Measurements from ENCODE around the gene KRTAP1-4. TPM values are rescaled to one million over a fixed set of nuclear protein-coding genes. Genes with fewer than 3 reads are reported as not detected.

The KRTAP1-4 gene, protein sequence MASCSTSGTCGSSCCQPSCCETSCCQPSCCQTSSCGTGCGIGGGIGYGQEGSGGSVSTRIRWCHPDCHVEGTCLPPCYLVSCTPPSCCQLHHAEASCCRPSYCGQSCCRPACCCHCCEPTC
- not detected for total RNA-seq
- long read RNA-seq: 0 reads

DNA sequence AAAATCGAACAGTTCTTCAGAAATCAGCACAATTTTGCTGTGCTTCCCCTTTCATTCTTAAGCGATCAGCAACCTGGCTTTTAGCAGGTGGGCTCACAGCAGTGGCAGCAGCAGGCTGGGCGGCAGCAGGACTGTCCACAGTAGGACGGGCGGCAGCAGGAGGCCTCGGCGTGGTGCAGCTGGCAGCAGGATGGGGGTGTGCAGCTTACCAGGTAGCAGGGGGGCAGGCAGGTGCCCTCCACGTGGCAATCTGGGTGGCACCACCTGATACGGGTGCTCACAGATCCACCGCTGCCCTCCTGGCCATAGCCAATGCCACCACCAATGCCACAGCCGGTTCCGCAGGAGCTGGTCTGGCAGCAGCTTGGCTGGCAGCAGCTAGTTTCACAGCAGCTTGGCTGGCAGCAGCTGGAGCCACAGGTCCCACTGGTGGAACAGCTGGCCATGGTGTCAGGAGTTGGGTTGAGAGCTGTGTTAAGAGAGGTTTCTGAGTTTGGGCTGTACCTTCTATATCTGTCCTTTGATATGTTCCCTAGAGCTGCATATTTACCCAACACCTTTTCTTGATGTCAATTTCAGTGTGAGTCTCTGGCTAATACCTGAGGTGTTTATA is at the start of gene KRTAP1-4:
TSS of gene KRTAP1-4 (minus strand) at position 563 of the 613 bp plus-strand sequence. CDS start at position 446, 117 bp downstream.
- ATAC-seq (no peak), DNase-seq (no peak)
- intact Hi-C loops (cut with DNase I): no loop called here
- H3K4me1 ChIP-seq: no peaks in the 10 kb centered on the region
- H3K4me3 ChIP-seq: no peak within 1 kb of the TSS
- TF ChIP-seq, protein P1, sequence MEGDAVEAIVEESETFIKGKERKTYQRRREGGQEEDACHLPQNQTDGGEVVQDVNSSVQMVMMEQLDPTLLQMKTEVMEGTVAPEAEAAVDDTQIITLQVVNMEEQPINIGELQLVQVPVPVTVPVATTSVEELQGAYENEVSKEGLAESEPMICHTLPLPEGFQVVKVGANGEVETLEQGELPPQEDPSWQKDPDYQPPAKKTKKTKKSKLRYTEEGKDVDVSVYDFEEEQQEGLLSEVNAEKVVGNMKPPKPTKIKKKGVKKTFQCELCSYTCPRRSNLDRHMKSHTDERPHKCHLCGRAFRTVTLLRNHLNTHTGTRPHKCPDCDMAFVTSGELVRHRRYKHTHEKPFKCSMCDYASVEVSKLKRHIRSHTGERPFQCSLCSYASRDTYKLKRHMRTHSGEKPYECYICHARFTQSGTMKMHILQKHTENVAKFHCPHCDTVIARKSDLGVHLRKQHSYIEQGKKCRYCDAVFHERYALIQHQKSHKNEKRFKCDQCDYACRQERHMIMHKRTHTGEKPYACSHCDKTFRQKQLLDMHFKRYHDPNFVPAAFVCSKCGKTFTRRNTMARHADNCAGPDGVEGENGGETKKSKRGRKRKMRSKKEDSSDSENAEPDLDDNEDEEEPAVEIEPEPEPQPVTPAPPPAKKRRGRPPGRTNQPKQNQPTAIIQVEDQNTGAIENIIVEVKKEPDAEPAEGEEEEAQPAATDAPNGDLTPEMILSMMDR (IDR thresholded peaks at IDR 0.05): no peak
- no peak within 1 kb of the TSS for H3K27ac ChIP-seq
- H3K9me3 ChIP-seq: no peaks in the 10 kb centered on the region
- H3K36me3 ChIP-seq: no peaks in the 10 kb centered on the region
- no peaks in the 10 kb centered on the region for H3K27me3 ChIP-seq

DNA sequence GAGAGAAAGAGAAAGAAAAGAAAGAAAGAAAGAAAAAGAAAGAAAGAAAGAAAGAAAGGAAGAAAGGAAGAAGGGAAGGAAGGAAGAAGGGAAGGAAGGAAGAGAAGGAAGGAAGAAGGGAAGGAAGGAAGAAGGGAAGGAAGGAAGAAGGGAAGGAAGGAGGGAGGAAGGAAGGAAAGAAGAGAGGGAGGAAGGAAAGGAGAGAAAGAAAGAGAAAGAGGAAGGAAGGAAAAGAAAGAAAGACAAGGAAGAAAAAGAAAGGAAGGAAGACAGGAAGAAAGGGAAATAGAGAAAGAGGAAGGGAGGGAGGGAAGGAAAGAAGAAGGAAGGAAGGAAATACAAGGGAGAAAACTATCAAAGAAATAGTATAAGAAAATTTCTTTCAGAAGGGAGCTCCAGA is 46.8 kb upstream of the KRTAP1-4 start:
- Histone ChIP-seq H3K4me3 (no peak overlapping the region), H3K9me3 (no peaks in the 10 kb centered on the region), H3K27ac (no peak overlapping the region), H3K36me3 (no peaks in the 10 kb centered on the region), H3K27me3 (no peaks in the 10 kb centered on the region), H3K4me1 (no peaks in the 10 kb centered on the region)
- TF ChIP-seq, protein P1 (IDR thresholded peaks at IDR 0.05): no peak
- intact Hi-C loops (cut with DNase I): no loop called here
- ATAC-seq: no peak
- DNase-seq: no peak

DNA sequence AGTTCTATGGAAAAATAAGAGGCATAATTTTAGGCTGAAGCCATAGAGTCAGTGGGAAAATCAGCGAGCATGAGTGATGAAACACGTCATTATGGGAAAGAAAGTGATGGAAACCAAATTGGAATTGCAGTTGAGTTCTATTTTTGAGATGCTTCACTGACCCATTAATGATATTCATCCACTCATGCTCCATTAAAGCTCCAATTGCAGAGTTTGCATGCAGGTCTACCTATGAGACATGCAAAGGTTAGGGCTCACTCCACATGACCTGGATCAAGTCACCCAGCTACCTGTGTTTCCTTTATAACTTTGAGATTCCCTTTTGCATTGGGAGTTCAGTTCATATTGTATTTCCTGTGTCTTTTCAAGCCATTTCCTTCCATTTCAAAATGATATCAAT is 43.7 kb upstream of the KRTAP1-4 start:
- no peak for DNase-seq
- Histone ChIP-seq H3K4me3 (no peak overlapping the region), H3K27me3 (no peaks in the 10 kb centered on the region), H3K27ac (no peak overlapping the region), H3K9me3 (no peaks in the 10 kb centered on the region), H3K4me1 (no peaks in the 10 kb centered on the region), H3K36me3 (no peaks in the 10 kb centered on the region)
- intact Hi-C loops (cut with DNase I): no loop called here
- TF ChIP-seq, protein P1 (IDR thresholded peaks at IDR 0.05): no peak
- ATAC-seq: no peak

DNA sequence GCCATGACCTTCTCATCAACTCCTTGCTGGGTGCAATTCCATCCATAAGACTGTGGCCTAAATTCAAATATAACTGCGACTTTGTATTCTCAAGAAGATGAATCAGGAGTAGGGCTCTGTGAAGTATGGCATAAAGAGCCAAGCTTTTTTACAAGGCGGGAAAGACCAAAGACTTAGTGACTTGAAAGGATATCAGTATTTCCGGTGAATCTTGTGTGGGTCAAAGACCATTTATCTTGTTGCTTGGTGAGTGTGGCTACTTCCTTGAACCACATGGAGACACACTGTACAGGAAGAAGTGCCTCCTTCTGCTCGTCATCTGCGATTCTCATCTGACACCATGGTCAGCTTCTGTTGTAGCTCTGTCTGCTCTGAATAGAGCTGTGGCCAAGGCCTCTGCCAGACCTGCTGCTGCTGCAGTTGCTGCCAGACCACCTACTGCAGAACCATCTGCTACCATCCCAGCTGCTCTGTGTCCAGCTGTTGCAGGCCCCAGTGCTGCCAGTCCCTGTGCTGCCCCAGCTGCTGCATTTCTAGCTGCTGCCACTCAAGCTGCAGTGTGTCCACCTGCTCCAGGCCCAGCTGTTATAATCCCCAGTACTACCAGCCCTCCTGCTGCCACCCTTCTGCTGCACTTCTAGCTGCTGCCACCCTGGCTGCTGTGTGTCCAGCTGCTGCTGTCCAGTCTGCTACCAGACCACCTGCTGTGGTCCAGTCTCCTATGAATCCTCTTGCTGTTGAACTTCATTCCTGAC is 41.8 kb upstream of the KRTAP1-4 start:
- no peak for DNase-seq
- H3K27me3 ChIP-seq: no peaks in the 10 kb centered on the region
- H3K9me3 ChIP-seq: no peaks in the 10 kb centered on the region
- H3K36me3 ChIP-seq: no peaks in the 10 kb centered on the region
- ATAC-seq: no peak
- TF ChIP-seq, protein P1 (IDR thresholded peaks at IDR 0.05): no peak
- H3K4me3 ChIP-seq: no peak overlapping the region
- H3K27ac ChIP-seq: no peak overlapping the region
- intact Hi-C loops (cut with DNase I): no loop called here
- no peaks in the 10 kb centered on the region for H3K4me1 ChIP-seq

DNA sequence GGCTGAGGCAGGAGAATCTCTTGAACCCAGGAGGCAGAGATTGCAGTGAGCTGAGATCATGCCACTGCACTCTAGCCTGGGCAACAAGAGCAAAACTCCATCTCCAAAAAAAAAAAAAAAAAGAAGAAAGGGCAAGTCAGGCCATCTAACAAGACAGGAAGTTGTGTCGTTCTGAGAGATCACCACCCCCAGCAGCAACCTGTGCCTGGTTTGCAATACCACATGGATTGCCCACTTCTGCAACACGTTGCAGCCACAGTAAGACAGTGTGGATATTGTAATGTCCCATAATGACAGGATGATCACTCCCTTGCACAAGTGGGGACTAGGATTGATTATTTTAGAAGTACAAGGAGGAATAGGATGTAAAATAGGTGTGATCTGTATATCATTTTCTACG is 39.0 kb upstream of the KRTAP1-4 start:
- H3K4me3 ChIP-seq: no peak overlapping the region
- no peaks in the 10 kb centered on the region for H3K36me3 ChIP-seq
- H3K27ac ChIP-seq: no peak overlapping the region
- intact Hi-C loops (cut with DNase I): no loop called here
- TF ChIP-seq, protein P1 (IDR thresholded peaks at IDR 0.05): no peak
- no peaks in the 10 kb centered on the region for H3K4me1 ChIP-seq
- no peaks in the 10 kb centered on the region for H3K27me3 ChIP-seq
- no peaks in the 10 kb centered on the region for H3K9me3 ChIP-seq
- no peak for ATAC-seq
- DNase-seq: no peak

Data from upper lobe of right lung (tissue), 1 donor.